ENCODE measurements around the gene GNAL.
"Not testable (repeated sequence)": the region's sequence is repeated elsewhere in the genome, so short reads cannot be mapped to it uniquely, and the experiment has no call there.

The GNAL gene

GRCh38 chr18:11676386-11676785 lies 12.7 kb upstream of the GNAL start:
- no peak for DNase-seq (ENCODE audit: extremely low read depth, low read depth)
- TF ChIP-seq, protein P1, sequence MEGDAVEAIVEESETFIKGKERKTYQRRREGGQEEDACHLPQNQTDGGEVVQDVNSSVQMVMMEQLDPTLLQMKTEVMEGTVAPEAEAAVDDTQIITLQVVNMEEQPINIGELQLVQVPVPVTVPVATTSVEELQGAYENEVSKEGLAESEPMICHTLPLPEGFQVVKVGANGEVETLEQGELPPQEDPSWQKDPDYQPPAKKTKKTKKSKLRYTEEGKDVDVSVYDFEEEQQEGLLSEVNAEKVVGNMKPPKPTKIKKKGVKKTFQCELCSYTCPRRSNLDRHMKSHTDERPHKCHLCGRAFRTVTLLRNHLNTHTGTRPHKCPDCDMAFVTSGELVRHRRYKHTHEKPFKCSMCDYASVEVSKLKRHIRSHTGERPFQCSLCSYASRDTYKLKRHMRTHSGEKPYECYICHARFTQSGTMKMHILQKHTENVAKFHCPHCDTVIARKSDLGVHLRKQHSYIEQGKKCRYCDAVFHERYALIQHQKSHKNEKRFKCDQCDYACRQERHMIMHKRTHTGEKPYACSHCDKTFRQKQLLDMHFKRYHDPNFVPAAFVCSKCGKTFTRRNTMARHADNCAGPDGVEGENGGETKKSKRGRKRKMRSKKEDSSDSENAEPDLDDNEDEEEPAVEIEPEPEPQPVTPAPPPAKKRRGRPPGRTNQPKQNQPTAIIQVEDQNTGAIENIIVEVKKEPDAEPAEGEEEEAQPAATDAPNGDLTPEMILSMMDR (IDR thresholded peaks at IDR 0.05; ENCODE audit: low read depth, low read length): no peak

- TF ChIP-seq, protein P1 (IDR thresholded peaks at IDR 0.05; ENCODE audit: low read depth, low read length): no peak
- no peak for DNase-seq (ENCODE audit: extremely low read depth, low read depth)
Observed at GRCh38 chr18:11676867-11677266, 12.2 kb upstream of the GNAL start.

DNA sequence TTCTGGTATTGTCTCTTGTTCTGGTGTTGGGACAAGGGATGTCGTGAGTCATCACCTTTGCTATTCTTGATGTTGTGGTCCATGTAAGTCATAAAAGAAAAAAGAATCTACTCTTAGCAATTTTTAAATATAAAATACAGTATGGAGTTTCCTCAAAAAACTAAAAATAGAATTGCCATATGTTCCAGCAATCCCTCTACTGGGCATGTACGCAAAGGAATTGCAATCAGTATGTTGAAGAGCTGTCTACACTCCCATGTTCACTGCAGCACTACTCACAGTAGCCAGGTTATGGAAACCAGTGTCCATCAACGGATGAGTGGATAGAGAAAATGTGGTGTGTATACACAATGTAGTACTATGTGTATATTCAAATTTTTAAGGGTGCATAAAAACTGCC lies 10.9 kb upstream of the GNAL start:
- TF ChIP-seq, protein P1 (IDR thresholded peaks at IDR 0.05; ENCODE audit: low read depth, low read length): no peak
- no peak for DNase-seq (ENCODE audit: extremely low read depth, low read depth)

DNA sequence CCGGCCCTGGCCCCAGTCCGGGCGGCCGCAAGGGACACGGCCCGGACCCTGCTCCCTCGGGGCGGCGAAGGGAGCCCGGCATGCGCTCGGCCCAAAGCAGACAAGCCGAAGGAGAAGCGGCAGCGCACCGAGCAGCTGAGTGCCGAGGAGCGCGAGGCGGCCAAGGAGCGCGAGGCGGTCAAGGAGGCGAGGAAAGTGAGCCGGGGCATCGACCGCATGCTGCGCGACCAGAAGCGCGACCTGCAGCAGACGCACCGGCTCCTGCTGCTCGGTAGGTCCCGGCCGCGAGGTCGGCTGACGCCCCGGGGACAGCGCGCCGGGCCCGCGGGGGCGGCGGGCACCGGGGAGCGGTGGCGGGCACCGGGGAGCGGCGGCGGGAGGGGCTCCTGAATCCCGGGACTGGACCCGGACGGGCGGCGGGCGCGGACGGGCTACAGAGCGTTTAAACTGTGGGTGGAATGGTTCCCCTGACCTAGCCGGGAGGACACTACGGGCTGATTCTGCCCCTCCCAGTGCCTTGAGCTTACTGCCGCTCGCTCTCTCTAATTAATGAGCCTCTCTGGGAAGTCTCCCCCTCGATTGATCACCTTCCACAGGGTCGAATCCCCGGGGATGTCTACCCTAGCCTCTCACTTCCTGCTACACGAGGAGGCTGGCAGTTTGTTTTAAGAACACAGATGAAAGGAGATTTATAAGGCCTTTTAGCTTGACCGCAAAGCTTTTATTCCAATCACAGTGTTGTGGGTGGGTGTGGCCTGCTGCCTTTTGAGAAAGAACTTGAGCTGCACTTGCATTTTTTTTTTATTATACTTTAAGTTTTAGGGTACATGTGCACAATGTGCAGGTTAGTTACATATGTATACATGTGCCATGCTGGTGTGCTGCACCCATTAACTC lies 853 bp downstream of the GNAL start:
- TF ChIP-seq, protein P1 (IDR thresholded peaks at IDR 0.05; ENCODE audit: low read depth, low read length): no peak
- no peak for DNase-seq (ENCODE audit: extremely low read depth, low read depth)

GRCh38 chr18:11690660-11691059 lies 1.6 kb downstream of the GNAL start:
- DNase-seq (ENCODE audit: extremely low read depth, low read depth): not testable (repeated sequence)

- TF ChIP-seq, protein P1 (IDR thresholded peaks at IDR 0.05; ENCODE audit: low read depth, low read length): no peak
- DNase-seq (ENCODE audit: extremely low read depth, low read depth): no peak
Observed at GRCh38 chr18:11695736-11696135, 6.7 kb downstream of the GNAL start.

- TF ChIP-seq, protein P1 (IDR thresholded peaks at IDR 0.05; ENCODE audit: low read depth, low read length): no peak
Observed at GRCh38 chr18:11696451-11696850, 7.4 kb downstream of the GNAL start.

DNA sequence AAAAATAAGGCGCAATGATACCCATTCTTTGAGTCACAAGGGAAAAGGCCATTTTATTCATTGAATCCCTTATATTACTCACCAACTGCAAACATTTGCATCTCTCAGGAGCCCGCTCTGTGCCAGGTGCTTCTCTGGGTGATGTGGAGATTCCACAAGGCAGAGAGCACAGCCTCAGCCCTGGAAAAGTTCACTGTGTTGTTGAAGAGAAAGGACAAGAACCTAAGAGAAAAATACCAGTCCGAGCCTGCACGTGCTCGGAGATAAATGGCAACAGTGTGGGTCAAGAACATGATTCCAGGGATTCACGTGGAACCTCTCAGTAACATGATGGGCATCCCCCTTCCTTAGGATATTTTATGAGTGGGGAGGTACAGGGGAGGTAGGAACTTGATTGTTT lies 11.8 kb downstream of the GNAL start:
- no peak for DNase-seq (ENCODE audit: extremely low read depth, low read depth)
- TF ChIP-seq, protein P1 (IDR thresholded peaks at IDR 0.05; ENCODE audit: low read depth, low read length): no peak

More at GRCh38 chr18:11696451-11696850, 7.4 kb downstream of the GNAL start:
- DNase-seq (ENCODE audit: extremely low read depth, low read depth): no peak
